SH-SY5Y (cell line): ENCODE results near the gene NCBP2L.

ENCODE experiments used
- GATA2 ChIP-seq: IDR thresholded peaks from 2 replicates; pipeline ENCODE4 v1.6.1; 2011; ENCODE audit warnings: mild to moderate bottlenecking, low read depth, low read length
- GATA3 ChIP-seq: IDR thresholded peaks from 2 replicates; pipeline ENCODE4 v1.6.1; 2011; ENCODE audit warnings: low read depth, mild to moderate bottlenecking, low read length, moderate library complexity

GRCh38 chrX:107775734-107776511, 1.6 kb upstream of the NCBP2L start, which contains the start of gene TSC22D3:
- no peak for TF ChIP-seq GATA2
- no peak for TF ChIP-seq GATA3
